IMR-90 (cell line): ENCODE data around the gene COPZ1. TPM values are rescaled to one million over a fixed set of nuclear protein-coding genes. Genes with fewer than 3 reads are reported as not detected.

ENCODE experiments used
- ATAC-seq: fragments of 200-7000 bp; cut with Tn5 transposase; 2 replicates; pipeline ENCODE4 v1.9.1; 2020; ENCODE audit warnings: low read depth, mild to moderate bottlenecking, moderate library complexity
- BruUV-seq: library from RNA; stranded (reverse); fragments of 400-500 nt; replicated peaks from 2 replicates; lab custom pipeline; 2021; lab: Mats Ljungman, UMichigan
- CTCF ChIA-PET: fragments of 300-600 bp; formaldehyde crosslinking; extraction: SDS; loops from one replicate; lab custom pipeline; 2021; ENCODE audit warnings: antibody characterized with exemption; lab: Yijun Ruan, JAX
- POLR2A ChIA-PET: fragments of 300-600 bp; sonication (Branson Sonifier 250); formaldehyde crosslinking; loops from one replicate; lab custom pipeline; 2022; ENCODE audit warnings: antibody characterized with exemption; ENCODE audit not compliant: unreplicated experiment; lab: Charles Lee
- DNase-seq: peaks from one replicate; pipeline ENCODE4 v3.0.0; 2013
- H2AFZ ChIP-seq: replicated peaks from 2 replicates; pipeline ENCODE3; 2013; ENCODE audit warnings: low read length, mild to moderate bottlenecking; ENCODE audit not compliant: poor library complexity
- H2AK5ac ChIP-seq: 2 replicates; pipeline ENCODE4 v1.6.1; 2013; ENCODE audit warnings: low read depth, low read length, inconsistent platforms
- H2AK9ac ChIP-seq: replicated peaks from 2 replicates; pipeline ENCODE3; 2013; ENCODE audit warnings: mild to moderate bottlenecking, low read depth, low read length, moderate library complexity; ENCODE audit not compliant: poor library complexity
- H2BK120ac ChIP-seq: 2 replicates; pipeline ENCODE4 v1.6.1; 2013; ENCODE audit warnings: low read depth, low read length, inconsistent platforms
- H2BK15ac ChIP-seq: 3 replicates; pipeline ENCODE4 v1.6.1; 2013; ENCODE audit warnings: low read depth, low read length, inconsistent platforms
- H2BK20ac ChIP-seq: 2 replicates; pipeline ENCODE4 v1.6.1; 2013; ENCODE audit warnings: low read depth, mild to moderate bottlenecking, inconsistent platforms, low read length, moderate library complexity
- H2BK5ac ChIP-seq: 2 replicates; pipeline ENCODE4 v1.6.1; 2013; ENCODE audit warnings: mild to moderate bottlenecking, low read depth, low read length, inconsistent platforms; ENCODE audit not compliant: poor library complexity, severe bottlenecking
- H3K14ac ChIP-seq: replicated peaks from 2 replicates; pipeline ENCODE4 v1.6.1; 2013; ENCODE audit warnings: low read depth, low read length, inconsistent platforms
- H3K18ac ChIP-seq: 2 replicates; pipeline ENCODE4 v1.6.1; 2013; ENCODE audit warnings: low read depth, low read length, control low read depth
- H3K23ac ChIP-seq: 2 replicates; pipeline ENCODE4 v1.6.1; 2013; ENCODE audit warnings: low read depth, low read length, inconsistent platforms
- H3K27ac ChIP-seq: 2 replicates; pipeline ENCODE4 v1.5.1; 2013; ENCODE audit warnings: mild to moderate bottlenecking, control low read depth, low read length; ENCODE audit not compliant: insufficient read depth
- H3K27me3 ChIP-seq: 2 replicates; pipeline ENCODE4 v1.6.1; 2013; ENCODE audit warnings: low read length; ENCODE audit not compliant: control insufficient read depth, insufficient read depth
- H3K36me3 ChIP-seq: 2 replicates; pipeline ENCODE4 v1.6.1; 2013; ENCODE audit warnings: low read length, mixed read lengths; ENCODE audit not compliant: control insufficient read depth, insufficient read depth
- H3K4ac ChIP-seq: 2 replicates; pipeline ENCODE4 v1.6.1; 2013; ENCODE audit warnings: low read depth, low read length, inconsistent platforms
- H3K4me1 ChIP-seq: 2 replicates; pipeline ENCODE4 v1.6.1; 2013; ENCODE audit warnings: low read length, mixed read lengths; ENCODE audit not compliant: control insufficient read depth, insufficient read depth
- H3K4me2 ChIP-seq: 2 replicates; pipeline ENCODE4 v1.6.1; 2013; ENCODE audit warnings: low read depth, mild to moderate bottlenecking, control low read depth, low read length, moderate library complexity
- H3K4me3 ChIP-seq: 2 replicates; pipeline ENCODE4 v1.5.1; 2013; ENCODE audit warnings: low read depth, mild to moderate bottlenecking, control low read depth, low read length, moderate library complexity; ENCODE audit not compliant: insufficient read depth
- H3K56ac ChIP-seq: 2 replicates; pipeline ENCODE4 v1.6.1; 2013; ENCODE audit warnings: low read length, inconsistent platforms; ENCODE audit not compliant: insufficient read depth; ENCODE audit errors: extremely low read depth
- H3K79me1 ChIP-seq, 2 experiments: 2 replicates each; pipeline ENCODE4 v1.6.1; 2013; ENCODE audit warnings: low read length in 2 of 2, inconsistent platforms in 1 of 2, low read depth in 1 of 2
- H3K9ac ChIP-seq: 2 replicates; pipeline ENCODE4 v1.6.1; 2013; ENCODE audit warnings: low read depth, low read length, control low read depth
- H3K9me1 ChIP-seq: 2 replicates; pipeline ENCODE4 v1.6.1; 2013; ENCODE audit warnings: low read length, inconsistent platforms; ENCODE audit not compliant: insufficient read depth
- H3K9me3 ChIP-seq: 2 replicates; pipeline ENCODE4 v1.6.1; 2013; ENCODE audit warnings: low read length; ENCODE audit not compliant: control insufficient read depth, insufficient read depth
- H4K20me1 ChIP-seq: 2 replicates; pipeline ENCODE4 v1.6.1; 2013; ENCODE audit warnings: low read length, inconsistent platforms; ENCODE audit not compliant: insufficient read depth
- H4K5ac ChIP-seq: 2 replicates; pipeline ENCODE4 v1.6.1; 2013; ENCODE audit warnings: mild to moderate bottlenecking, low read depth, low read length, control low read depth
- H4K8ac ChIP-seq, 2 experiments: 2 replicates each; pipeline ENCODE4 v1.6.1; 2013; ENCODE audit warnings: low read depth in 2 of 2, low read length in 2 of 2, control low read depth in 1 of 2, inconsistent platforms in 1 of 2
- H4K91ac ChIP-seq: 2 replicates; pipeline ENCODE4 v1.6.1; 2013; ENCODE audit warnings: low read depth, low read length, inconsistent platforms; ENCODE audit not compliant: insufficient read depth
- ELK1 ChIP-seq: fragments of 150-350 bp; IDR thresholded peaks from 2 replicates; pipeline ENCODE4 v1.6.1; 2016; ENCODE audit warnings: low read depth, mild to moderate bottlenecking, low read length, moderate library complexity, borderline replicate concordance
- FOS ChIP-seq: fragments of 150-350 bp; IDR thresholded peaks from 2 replicates; pipeline ENCODE4 v1.6.1; 2016; ENCODE audit warnings: low read depth, low read length
- MAFK ChIP-seq: IDR thresholded peaks from 2 replicates; pipeline ENCODE4 v1.6.1; 2012; ENCODE audit warnings: low read depth, low read length, improper control_type of control experiment
- NFE2L2 ChIP-seq: fragments of 150-350 bp; IDR thresholded peaks from 2 replicates; pipeline ENCODE4 v1.6.1; 2016; ENCODE audit warnings: low read depth, mild to moderate bottlenecking, low read length
- POLR2A ChIP-seq: IDR thresholded peaks from 2 replicates; pipeline ENCODE4 v1.6.1; 2012; ENCODE audit warnings: mild to moderate bottlenecking, low read depth, low read length
- RCOR1 ChIP-seq: IDR thresholded peaks from 2 replicates; pipeline ENCODE4 v1.6.1; 2012; ENCODE audit warnings: mild to moderate bottlenecking, low read length, improper control_type of control experiment; ENCODE audit not compliant: insufficient replicate concordance
- USF2 ChIP-seq: fragments of 150-350 bp; IDR thresholded peaks from 2 replicates; pipeline ENCODE4 v1.6.1; 2017; ENCODE audit warnings: mild to moderate bottlenecking, antibody characterized with exemption, low read length, low read depth
- WGBS, 2 experiments: methylation state at CpG; one replicate each; pipeline versions ENCODE4 v1.1.5 to v1.1.7; 2013; ENCODE audit warnings: missing lambda C conversion rate in 2 of 2; ENCODE audit not compliant: insufficient read length in 1 of 2; ENCODE audit errors: extremely low coverage in 2 of 2; 5-methylcytosine and 5-hydroxymethylcytosine counted together
- dilution Hi-C: fragments of 300-500 bp; cut with HindIII; formaldehyde crosslinking; loops from one replicate; pipeline ENCODE4 v1.14.3; 2018; ENCODE audit warnings: low sequenced_read_pairs; ENCODE audit not compliant: unreplicated experiment
- in situ Hi-C: fragments of 300-500 bp; cut with MboI; formaldehyde crosslinking; loops from 3 replicates; pipeline ENCODE4 v1.14.3; 2019; ENCODE audit warnings: low sequenced_read_pairs, inconsistent platforms, mixed read lengths
- intact Hi-C: fragments of 100-400 bp; cut with micrococcal nuclease; formaldehyde crosslinking; loops from 2 replicates; pipeline ENCODE4 v1.10.0; 2022
- polyA plus RNA-seq, 3 experiments: library from polyadenylated mRNA; depleted of rRNA; stranded (reverse); fragments of >200 nt; gene quantifications; 2 replicates each; pipeline ENCODE4 v1.2.3, GENCODE V29; 2012; ENCODE audit warnings: low replicate concordance in 1 of 3
- total RNA-seq: library from RNA; depleted of rRNA; stranded (reverse); fragments of >200 nt; gene quantifications from 2 replicates; pipeline ENCODE4 v1.2.3, GENCODE V29; 2012
- TF ChIP-seq, protein P1 (sequence below): conservative IDR thresholded peaks from 2 replicates; pipeline ENCODE4 v1.5.1; 2012; ENCODE audit warnings: mild to moderate bottlenecking, low read depth, low read length, improper control_type of control experiment

Gene COPZ1
- total and polyA plus RNA-seq, 2 of the 4 experiments (the other 2 are of a cell fraction), result 187 to 382 TPM

DNA sequence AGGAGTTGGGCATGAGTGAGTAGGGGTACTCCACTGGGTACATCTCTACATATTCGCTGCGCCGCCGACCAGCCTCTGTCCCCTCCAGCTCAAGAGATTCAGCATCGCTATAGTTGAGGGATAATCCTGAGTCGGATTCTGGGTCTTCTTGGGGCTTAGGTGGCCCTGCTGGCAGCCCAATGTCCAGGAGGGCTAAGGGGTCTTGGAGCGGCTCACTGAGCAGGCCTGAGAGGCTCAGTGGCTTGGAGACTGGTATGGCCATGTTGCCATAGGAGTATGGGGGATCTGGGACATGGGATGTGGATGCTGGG, 32.0 kb upstream of the COPZ1 start:
- no peak for ATAC-seq
- CTCF ChIA-PET, result interaction anchor here (2.1 kb wide), 2 partner anchors 76 to 87 kb away, joined by 5 to 7 read pairs; no protein-coding TSS in a partner anchor
- intact Hi-C loops, result no loop called here

More for the DNA sequence above, 32.0 kb upstream of the COPZ1 start:
- TF ChIP-seq NFE2L2, result no peak
- no peak for TF ChIP-seq RCOR1
- TF ChIP-seq FOS, result no peak
- TF ChIP-seq, protein P1, sequence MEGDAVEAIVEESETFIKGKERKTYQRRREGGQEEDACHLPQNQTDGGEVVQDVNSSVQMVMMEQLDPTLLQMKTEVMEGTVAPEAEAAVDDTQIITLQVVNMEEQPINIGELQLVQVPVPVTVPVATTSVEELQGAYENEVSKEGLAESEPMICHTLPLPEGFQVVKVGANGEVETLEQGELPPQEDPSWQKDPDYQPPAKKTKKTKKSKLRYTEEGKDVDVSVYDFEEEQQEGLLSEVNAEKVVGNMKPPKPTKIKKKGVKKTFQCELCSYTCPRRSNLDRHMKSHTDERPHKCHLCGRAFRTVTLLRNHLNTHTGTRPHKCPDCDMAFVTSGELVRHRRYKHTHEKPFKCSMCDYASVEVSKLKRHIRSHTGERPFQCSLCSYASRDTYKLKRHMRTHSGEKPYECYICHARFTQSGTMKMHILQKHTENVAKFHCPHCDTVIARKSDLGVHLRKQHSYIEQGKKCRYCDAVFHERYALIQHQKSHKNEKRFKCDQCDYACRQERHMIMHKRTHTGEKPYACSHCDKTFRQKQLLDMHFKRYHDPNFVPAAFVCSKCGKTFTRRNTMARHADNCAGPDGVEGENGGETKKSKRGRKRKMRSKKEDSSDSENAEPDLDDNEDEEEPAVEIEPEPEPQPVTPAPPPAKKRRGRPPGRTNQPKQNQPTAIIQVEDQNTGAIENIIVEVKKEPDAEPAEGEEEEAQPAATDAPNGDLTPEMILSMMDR, result no peak
- no peak for TF ChIP-seq MAFK
- no peak for TF ChIP-seq POLR2A
- TF ChIP-seq USF2, result no peak
- TF ChIP-seq ELK1, result no peak
- H2AK9ac ChIP-seq, result no peak overlapping the region
- H2BK15ac ChIP-seq, result no peak overlapping the region
- H3K23ac ChIP-seq, result no peak overlapping the region
- in situ Hi-C loops (loop anchor here (5.0 kb wide), 1 partner anchor 69 kb away; the partner anchor contains the start of gene GPR84), dilution Hi-C loops (no loop called here)
- H3K56ac ChIP-seq, result no peak overlapping the region
- no peak overlapping the region for H2AFZ ChIP-seq
- 0 out of 2 replicates have a peak overlapping the region, but pooled peaks have one; percentile 3 for H2AK5ac ChIP-seq
- H3K4ac ChIP-seq, result no peak overlapping the region
- no peaks in the 10 kb centered on the region for H3K9me1 ChIP-seq
- H3K4me3 ChIP-seq, result no peak overlapping the region
- no peak overlapping the region for H4K5ac ChIP-seq
- no peak overlapping the region for H2BK20ac ChIP-seq
- no peak overlapping the region for H3K27ac ChIP-seq
- no peak overlapping the region for H3K14ac ChIP-seq
- H2BK120ac ChIP-seq, result no peak overlapping the region
- no peak for DNase-seq
- no peak overlapping the region for H4K8ac ChIP-seq
- H2BK5ac ChIP-seq, result no peak overlapping the region
- POLR2A ChIA-PET, result no interaction called here
- H4K20me1 ChIP-seq, result peaks cover 18% of the 10 kb centered on the region
- no TSS peak for BruUV-seq
- no peaks in the 10 kb centered on the region; the same call in 1 of the 2 replicates for H3K27me3 ChIP-seq
- no peaks in the 10 kb centered on the region for H3K9me3 ChIP-seq
- no peaks in the 10 kb centered on the region for H3K4me1 ChIP-seq
- 88% methylated on average over 2 of the region's 7 CpGs; no CpG with 5 or more reads in 1 of the 2 experiments for WGBS, 2 experiments
- no peaks in the 10 kb centered on the region for H3K79me1 ChIP-seq
- no peak overlapping the region for H3K4me2 ChIP-seq
- no peak overlapping the region for H4K91ac ChIP-seq
- no peak overlapping the region for H3K9ac ChIP-seq
- H3K36me3 ChIP-seq, result no peaks in the 10 kb centered on the region
- H3K18ac ChIP-seq, result no peak overlapping the region
